HG03045 (cell line): ENCODE data around the gene CEP295NL.
"Not testable (repeated sequence)": the region's sequence is repeated elsewhere in the genome, so short reads cannot be mapped to it uniquely, and the experiment has no call there.

Source experiments
- ATAC-seq: cut with Tn5 transposase; IDR thresholded peaks from one replicate; pipeline ENCODE4 v1.9.1; 2021; ENCODE audit warnings: mild to moderate bottlenecking, moderate library complexity; ENCODE audit not compliant: unreplicated experiment

CEP295NL gene

GRCh38 chr17:78933025-78933958 lies 30.3 kb upstream of the CEP295NL start:
- ATAC-seq, result no peak

GRCh38 chr17:78929908-78930775 lies 27.1 kb upstream of the CEP295NL start:
- no peak for ATAC-seq

GRCh38 chr17:78925662-78926555 lies 22.9 kb upstream of the CEP295NL start:
- ATAC-seq, result no peak

- ATAC-seq, result no peak
Observed at GRCh38 chr17:78925234-78925633, 22.2 kb upstream of the CEP295NL start, which contains the start of gene TIMP2. TIMP2 (minus strand) TSS chr17:78925387; CDS start chr17:78925088, 299 bp downstream.

DNA sequence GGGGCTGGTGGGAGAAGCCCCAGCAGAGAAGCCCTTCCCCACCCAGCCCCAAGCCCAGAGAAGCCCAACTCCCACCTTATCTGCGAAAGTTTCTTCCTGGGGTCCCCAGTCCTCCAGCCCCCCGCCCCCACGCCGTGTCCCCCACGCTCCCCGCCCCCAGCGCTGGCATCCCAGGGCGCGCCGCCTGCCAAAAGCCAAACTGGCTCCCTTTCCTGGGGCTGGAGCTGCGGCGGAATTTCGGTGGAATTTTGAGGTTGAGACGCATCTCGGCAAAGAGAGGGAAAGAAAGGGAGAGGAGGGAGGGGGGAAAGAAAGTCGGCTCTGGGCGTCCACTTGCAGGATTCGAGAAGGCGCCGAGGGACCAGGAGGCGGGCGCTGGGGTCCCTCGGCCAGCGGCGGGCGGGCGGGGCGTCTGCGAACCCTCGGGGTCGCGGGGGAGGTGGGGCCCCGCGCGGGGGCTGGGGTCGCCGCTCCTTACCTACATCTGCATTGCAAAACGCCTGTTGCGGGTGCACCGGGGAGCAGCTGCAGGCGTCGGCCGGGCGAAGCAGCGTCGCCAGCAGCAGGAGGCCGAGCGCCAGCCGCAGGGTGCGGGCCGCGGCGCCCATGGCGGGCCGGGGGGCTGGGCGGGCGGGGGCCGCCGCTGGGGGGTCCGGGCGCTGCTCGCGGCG lies 21.6 kb upstream of the CEP295NL start:
- no peak for ATAC-seq

GRCh38 chr17:78923660-78924453 lies 20.9 kb upstream of the CEP295NL start:
- ATAC-seq, result no peak

DNA sequence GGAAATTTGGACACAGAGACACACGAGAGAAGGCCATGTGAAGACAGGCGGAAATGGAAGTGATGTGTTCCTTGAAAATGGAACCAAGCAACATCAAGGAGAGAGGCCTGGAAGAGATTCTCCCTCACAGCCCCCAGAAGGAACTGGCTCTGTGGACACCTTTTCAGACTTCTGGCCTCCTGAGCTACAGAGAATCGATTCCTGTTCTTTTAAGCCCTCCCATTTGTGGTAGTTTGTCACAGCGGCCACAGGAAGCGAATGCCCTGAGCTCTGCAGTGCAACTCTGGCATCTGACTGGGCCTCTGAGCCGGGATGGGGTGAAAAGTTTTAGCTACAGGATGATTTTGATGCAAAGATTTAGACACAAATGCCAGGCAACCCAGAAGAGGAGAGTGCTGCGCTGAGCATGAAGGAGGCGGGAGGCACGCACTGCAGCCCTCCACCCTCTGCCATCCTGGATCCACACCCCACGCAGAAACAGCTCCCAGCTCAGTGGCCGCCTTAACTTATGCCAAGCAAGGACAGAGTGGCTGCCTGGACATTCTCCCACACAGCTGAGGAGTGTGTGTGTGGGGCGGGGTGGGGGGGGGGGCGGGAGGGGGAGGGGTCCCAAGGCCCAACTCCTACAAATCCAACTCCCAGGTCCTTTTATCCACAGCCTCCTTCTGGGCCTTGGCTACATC lies 20.0 kb upstream of the CEP295NL start:
- ATAC-seq, result no peak

DNA sequence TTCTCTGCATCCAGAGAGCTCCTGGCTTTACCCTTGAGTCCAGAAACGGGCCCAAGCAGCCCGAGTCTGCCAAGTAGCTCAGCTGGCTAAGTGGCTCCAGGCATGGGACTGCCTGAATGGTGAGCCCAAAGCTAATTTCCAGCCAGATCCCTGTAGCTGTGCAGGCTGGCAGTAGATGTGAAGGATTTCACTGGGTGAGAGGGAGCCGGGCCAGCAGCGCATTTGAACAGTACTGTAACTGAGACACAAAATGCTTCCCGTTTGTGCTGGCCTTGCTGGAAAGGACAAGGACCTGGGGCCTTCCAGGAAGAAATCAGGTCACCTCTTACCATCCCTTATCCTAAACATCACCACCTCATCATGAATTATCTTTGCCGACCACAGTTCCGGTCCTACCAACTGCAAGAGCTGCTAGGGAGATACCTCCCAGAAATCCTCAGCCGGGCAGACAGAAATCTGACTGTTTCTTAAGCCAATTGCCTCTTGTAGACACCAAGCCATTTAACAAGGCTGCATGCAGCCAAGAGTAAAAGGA lies 18.5 kb upstream of the CEP295NL start:
- no peak for ATAC-seq

DNA sequence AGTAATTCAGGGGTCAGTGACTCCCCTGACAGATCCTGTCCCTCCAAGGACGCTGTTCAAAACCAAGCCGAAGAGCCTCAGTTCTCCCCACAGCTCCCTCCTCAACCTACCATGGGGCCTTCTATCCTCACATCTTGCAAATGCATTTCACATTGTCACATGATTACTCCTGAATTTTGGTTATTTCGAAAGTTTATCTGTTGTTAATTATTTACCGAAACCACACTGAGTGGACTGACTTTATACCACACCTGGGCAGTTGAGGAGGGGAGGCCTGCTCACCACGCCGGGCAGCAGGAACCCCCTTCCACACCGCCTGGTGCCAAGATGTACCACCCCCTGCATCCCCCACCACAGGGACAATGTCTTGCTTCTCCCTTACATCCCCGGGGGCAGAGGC lies 17.5 kb upstream of the CEP295NL start:
- ATAC-seq, result no peak

DNA sequence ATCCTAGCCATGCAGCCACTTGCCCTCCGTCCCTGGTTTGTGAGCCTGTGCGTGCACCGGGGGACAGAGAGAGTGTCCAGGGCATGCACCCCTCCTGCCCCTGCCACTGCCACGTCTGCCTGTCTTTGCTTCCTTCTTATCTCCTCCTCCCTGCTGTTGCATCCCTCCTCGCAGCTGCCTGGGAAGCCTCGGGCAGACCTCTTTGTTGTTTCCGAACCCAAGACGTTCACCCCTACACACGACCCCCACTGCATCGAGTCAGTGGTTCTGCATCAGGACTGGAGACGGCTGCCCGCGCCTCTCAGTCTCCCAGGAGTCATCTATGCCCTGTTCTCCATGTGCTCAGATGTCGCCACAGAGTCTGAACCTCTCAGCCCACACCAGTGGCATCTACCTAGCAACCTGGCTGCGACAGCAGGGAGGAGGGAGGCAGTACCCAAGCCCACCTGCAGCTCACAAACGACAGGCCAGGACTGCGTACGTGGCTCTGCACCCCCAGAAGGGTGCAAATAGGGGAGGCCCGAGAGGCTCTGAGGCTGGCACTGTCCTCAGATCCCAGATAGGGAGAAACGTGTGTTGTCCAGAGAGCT lies 17.0 kb upstream of the CEP295NL start:
- no peak for ATAC-seq

- no peak for ATAC-seq
Observed at GRCh38 chr17:78918979-78919378, 16.0 kb upstream of the CEP295NL start.

- ATAC-seq, result no peak
Observed at GRCh38 chr17:78917451-78918275, 14.7 kb upstream of the CEP295NL start.

DNA sequence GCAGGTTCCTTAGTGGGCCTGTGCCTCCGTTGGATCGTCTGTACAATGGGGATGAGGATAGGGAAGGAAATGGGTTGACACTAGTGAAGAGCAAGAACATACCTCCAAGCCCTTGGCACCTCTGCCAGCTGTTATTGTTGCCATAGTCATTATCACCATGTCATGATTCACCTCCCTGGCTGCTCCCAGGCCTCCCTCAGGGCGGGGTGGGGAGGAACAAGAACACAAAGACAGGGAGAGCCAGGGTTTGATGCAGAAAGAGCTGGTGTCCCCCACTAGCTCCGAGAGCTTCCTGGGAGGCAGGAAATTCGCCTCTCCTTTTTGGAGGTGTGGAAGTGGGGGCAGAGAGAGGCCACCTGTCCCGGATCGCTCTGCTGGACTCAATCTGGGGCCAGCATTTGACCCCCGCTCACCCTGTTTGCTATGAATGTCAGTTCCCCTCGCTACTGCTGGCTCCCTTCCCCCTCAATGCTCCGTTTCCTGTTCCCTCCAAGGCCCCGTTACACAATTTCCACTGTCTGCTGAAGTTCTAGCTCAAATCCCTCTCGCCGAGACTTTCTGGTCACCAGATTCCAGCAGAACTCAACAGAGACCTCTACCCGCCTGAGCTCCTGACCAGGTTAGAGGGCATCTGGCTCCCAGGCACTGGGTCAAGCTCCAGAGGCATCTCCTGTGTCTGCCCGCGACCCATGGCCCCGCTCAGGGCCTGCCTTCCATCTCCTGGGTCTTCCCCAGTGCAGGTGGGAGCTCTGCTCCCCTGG lies 13.1 kb upstream of the CEP295NL start:
- ATAC-seq, result no peak

DNA sequence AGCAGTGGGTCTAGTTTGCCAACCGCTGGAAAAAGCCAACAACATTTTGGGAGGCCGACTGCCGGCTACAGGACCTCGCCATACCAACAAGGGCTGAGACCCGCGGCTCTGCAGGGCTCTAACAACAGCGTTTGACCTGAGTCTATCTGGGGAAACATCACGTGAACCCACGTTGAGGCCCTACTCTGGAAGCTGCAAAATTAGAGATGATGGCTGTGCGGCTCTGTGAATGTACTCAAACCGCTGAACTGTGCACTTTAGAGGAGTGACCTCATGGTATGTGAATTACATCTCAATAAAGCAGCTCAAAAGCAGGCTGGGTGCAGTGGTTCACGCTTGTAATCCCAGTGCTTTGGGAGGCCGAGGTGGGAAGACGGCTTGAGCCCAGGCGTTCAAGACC lies 10.1 kb upstream of the CEP295NL start:
- ATAC-seq, result no peak

- ATAC-seq, result no peak
Observed at GRCh38 chr17:78912082-78912481, 9.1 kb upstream of the CEP295NL start.

DNA sequence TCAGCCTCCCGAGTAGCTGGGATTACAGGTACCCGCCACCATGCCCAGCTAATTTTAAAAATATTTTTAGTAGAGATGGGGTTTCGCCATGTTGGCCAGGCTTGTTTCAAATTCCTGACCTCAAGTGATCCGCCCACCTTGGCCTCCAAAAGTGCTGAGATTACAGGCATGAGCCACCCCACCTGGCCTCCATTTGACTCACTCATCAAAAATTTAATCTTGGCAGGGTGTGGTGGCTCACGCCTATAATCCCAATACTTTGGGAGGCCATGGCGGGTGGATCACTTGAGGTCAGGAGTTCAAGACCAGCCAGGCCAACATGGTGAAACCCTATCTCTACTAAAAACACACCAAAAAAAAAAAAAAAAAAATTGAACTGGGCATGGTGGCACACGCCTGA lies 8.5 kb upstream of the CEP295NL start:
- ATAC-seq, result not testable (repeated sequence)
